Astrocyte of the hippocampus (primary cell): ENCODE data around the gene ANP32B.
"Not testable (repeated sequence)": the region's sequence is repeated elsewhere in the genome, so short reads cannot be mapped to it uniquely, and the experiment has no call there.

Experiments
- DNase-seq: peaks from one replicate; pipeline ENCODE4 v3.0.0; 2011; ENCODE audit warnings: low read depth, low spot score

Gene ANP32B

DNA sequence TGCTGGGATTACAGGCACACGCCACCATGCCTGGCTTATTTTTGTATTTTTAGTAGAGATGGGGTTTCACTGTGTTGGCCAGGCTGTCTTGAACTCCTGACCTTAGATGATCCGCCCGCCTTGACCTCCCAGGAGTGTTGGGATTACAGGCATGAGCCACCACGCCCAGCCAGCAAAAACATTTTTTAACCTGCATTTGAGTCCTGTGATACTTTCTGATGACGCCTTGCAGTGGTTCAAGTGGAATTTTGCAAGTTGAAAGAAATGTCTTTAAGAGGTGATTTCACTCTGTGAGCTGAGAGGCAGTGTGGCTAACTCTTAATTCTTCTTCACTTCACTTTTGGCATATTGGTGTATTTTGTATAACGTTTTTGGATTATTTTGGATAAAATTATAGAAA is 9.1 kb downstream of the ANP32B start:
- no peak for DNase-seq

DNA sequence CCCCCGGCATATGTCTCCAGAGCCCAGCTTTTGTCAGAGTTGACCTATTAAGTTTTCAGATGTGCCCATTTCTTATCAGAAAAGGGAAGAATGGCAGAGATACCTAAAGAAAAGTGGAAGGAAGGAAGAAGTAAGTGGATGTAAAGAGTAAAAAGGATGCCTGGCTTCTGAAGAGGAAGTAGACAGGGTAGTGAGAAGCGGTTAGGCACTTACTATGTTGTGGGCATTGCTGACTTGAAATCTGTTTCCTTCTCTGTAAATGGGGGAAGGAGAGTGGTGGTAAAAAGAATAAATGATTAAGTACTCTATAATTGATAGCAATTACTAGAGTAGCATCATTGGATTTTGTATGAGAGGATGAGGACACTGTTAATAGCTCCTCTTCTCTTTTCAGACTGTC is 9.9 kb downstream of the ANP32B start:
- DNase-seq: no peak

DNA sequence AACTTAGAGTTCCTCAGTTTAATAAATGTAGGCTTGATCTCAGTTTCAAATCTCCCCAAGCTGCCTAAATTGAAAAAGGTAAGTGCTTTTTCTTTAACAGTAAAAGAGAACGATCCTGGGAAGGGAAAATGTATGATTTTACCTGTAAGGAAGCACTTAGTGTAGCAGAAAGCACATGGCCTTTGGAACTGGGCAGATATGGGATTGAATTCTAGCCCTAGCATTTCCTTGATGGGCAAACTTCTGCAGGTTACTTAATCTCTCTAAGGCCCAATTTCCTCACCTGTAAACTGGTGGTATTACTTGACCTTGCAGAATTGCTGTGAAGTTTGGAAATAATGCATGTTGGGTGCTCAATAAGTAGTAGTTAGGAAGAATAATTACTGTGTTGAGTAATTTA is 11.6 kb downstream of the ANP32B start:
- DNase-seq: no peak

DNA sequence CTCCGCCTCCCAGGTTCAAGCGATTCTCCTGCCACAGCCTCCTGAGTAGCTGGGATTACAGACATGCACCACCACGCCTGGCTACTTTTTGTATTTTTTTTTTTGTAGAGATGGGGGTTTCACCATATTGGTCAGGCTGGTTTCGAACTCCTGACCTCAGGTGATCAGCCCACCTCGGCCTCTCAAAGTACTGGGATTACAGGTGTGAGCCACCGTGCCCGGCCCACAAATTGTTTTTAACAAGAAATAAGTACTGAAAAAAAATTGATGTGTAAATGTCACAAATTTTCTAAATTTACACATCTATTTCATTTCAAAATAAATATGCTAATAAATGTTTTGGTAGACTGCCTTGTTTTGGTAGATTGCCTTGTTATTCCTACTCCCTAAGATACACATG is 13.5 kb downstream of the ANP32B start:
- DNase-seq: not testable (repeated sequence)

DNA sequence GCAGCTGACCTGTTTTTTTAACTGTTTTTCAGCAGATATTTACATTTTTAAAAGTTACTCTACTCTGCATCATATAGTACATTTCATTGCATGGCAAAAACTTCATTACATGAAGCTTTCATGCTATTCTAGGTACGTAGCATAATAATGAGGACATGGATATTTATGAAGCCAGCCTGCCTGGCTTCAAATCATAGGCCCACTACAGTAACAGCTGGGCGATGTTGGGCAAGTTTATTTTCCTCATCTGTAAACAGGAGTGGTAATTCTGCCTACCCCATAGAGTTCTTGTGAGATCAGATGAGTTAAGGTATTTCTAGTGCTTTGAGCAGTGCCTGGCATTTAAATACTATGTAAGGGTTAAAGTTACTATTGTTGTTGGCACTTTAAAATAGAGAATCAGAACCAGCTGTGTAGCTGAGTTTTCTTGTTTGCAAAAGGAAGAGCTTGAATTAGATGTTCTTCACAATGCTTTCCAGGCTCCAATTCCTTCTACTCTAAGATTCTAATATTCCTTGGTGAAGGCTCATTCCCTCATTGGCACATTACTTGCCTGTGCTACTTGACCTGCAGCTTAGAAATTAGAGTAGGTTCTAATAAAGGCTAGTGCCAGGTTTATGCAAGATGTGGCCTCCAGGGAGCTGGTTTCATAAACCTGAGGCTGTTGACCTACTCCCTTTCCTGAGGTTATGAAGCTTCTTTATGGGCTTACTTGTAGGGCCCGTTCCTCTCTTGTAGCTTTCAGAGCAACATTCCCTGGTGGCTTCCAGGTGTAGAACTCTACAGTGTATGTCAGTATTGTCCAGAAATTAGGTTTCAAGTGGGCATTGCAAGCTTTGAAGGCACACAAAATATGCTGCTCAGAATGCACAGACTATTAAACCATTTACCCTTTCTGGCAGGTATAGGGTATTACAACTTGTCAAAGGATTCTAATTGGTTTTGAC is 14.5 kb downstream of the ANP32B start:
- no peak for DNase-seq

DNA sequence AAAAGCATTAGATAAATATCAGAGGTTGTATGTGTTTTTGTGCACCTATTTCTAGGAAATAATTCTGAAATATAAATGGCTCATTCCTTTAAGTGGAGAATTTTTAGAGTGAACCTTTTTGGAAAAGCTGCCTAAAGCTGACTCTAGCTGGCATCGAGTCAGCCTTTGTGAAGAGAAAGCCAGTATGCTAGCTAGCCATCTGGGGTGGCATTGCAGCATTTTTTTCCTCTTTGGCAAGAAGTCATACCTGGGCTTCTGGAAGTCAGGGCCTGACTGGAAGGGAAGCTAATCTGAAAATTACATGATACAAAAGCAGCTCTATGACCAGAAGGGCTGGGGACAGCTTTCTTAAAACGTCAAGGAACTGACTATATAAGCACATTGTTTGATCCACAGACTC is 19.7 kb downstream of the ANP32B start:
- DNase-seq: peak; percentile 28

DNA sequence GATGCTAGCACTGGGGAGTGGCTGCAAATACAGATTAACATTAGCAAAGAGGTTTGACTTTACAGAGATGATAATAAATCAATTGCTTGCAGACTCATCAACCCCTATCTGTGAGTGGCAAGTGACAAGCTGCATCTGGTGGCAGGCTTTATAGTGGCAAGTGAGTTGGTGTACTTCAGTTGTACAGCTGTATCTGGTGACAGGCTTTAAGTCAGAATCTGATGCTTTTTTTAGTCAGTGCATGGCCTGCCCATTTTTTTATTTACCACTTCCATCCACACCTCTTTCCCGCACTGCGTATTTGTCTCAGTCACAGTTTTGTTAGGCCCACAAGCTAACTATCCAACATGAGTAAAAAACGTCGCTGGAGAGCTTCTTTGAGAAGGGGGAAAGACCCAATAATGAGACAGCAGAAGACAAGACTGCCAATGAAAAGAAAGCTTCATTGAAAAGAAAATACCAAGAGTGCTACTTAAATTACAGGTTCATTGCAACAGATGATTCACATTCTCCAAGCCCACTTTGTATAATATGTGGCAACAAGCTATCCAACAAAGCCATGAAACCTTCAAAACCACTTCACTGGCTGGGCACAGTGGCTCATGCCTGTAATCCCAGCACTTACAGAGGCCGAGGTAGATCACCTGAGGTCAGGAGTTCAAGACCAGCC is 23.1 kb downstream of the ANP32B start:
- peak; percentile 38 for DNase-seq

DNA sequence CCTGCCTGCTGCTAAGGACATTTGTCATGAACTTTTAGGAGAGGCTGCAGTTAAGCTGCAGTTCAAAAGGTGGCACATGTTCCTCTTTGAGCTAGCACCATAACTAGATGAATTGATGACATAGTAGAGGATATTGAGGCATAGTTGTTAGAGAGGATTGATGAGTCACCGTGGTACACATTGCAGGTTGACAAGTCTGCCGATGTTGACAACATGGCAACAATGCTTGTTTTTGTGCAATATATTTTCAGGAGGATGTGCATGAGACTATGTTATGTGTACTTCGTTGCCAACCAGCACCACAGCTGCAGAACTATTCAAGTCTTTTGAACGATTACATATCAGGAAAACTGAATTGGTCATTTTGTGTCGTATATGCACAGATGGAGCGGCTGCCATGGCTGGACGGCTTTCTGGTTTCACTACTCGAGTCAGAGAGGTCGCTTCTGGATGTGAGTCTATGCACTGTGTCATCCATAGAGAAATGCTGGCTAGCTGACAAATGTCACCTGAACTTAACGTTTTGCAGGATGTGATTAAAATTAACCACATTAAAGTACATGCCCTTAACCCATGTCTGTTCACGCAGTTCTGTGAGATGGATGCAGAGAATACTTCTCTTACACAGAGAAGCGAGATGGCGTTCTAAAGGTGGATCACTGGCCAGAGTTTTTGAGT is 24.2 kb downstream of the ANP32B start:
- no peak for DNase-seq

DNA sequence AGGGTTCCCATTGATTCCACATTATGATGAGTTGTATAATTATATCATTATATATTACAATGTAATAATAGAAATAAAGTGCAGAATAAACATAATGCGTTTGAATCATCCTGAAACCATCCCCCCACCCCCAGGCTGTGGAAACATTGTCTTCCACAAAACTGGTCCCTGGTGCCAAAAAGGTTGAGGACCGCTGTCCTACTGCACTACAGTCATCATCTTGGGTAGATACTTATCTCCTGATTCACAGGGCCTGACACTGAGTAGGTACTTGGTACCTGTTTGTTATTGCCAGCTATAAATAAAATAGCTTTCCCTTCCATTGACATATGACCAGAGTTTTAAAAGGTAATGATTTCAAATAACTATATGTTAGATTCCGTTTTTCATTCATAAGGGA is 25.6 kb downstream of the ANP32B start:
- DNase-seq: no peak

DNA sequence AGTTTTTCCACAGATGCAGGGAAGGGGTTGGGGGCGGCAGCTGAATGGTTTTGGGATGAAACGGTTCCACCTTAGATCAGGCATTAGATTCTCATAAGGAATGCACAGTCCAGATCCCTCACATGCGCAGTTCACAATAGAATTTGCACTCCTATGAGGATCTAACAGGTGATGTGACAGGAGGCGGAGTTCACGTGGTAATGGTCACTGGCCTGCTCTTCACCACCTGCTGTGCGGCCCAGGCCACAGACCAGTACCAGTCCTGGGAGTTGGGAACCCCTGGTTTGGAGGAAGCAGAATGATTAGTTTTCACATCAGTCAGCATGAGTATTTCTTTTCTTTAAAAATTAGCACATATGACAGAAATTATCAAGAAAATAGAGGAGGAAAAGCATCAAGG is 26.3 kb downstream of the ANP32B start:
- no peak for DNase-seq

DNA sequence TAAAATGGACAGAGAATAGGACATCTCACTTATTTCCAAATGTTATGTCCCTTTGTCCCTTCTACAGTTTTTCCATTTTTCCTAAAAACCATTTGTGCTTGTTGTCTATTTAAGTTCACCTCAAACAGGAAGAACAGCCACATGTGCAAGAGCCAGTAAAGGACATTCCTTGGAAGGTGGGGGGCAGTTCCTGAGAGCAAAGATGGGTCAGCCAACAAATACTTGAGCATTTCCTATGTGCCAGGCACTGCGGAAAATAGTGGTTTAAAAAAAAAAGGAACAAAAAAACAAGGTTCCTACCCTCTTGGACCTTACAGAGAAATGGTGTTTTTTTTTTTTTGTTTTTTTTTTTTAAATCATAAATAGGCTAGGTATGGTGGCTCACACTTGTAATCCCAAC is 26.8 kb downstream of the ANP32B start:
- peak; percentile 58 for DNase-seq

DNA sequence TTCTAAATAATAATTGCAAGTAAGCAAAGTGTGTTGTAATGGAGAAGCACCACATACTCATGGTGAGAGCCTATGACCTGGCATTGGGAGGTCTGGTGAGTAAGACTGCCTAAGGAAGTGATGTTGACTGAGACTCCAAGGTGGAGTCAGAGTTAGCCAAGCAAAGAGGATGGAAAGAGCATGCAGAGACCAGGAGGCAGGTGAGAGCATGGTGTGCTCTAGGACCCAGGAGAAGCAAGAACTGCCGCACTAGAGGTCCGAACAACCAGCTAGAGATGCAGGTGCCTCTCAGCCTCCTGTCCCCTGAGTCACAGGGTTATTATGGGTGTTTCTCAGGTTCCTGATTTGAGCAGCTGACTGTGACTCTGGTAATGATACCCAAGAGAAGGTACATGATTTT is 27.3 kb downstream of the ANP32B start:
- DNase-seq: no peak

DNA sequence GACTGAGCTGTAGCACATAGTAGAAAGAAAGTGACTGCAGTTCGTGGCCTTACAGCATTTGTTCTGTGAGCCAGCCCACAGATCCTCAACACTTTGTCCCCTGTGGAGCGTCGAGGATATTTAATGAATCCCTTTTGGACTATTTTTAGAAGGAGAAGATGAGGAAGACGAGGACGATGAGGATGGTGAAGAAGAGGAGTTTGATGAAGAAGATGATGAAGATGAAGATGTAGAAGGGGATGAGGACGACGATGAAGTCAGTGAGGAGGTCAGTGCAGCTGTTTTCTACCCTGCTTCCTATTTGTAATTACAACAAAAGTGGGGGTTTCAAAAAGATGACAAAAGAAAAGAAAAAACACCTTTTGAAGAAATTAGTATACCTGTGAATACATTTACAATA is 28.0 kb downstream of the ANP32B start:
- no peak for DNase-seq

DNA sequence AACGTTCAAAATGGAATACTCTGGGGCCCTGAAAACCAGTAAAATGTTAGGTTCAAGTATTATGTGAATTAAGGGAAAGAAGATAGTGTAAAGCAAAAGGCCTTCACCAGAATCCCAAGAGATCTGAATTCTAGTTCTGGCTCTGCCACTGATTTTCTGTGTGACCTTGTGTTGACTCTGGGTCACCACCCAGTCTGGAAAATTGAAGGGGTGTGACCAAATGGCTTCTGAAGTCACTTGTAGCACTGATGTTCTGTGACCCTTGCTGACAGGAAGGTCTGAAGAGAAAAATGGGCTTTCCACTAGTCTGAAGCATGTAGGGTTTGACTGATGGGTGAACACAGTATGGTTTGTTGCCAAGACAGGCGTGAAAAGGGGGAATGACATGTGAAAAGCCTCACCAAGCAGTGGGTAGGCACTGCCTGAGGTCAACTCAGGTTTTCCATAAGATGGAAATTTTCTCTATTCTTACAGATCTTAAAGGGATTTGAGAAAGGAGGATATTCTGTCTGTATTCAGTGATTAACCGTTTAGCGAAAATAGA is 33.1 kb downstream of the ANP32B start:
- no peak for DNase-seq

DNA sequence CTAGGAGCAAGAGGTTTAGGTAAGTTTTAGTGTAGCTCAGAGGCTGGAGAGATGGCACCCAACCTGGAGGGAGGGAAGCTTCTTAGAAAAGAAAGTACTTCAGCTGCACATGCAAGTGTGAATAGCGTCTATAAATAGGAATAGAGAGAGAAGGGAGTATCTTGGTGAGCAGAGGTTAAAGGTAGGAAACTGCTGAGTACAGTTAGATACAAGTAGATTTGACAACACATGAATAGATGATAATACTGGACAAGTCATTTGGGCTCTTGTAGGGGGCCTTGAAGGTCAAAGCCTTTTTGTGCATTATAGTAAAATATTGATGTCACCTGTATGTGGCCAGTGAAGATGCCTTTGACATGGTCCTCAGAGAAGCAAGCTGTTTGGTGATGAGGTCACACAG is 34.2 kb downstream of the ANP32B start:
- DNase-seq: no peak

DNA sequence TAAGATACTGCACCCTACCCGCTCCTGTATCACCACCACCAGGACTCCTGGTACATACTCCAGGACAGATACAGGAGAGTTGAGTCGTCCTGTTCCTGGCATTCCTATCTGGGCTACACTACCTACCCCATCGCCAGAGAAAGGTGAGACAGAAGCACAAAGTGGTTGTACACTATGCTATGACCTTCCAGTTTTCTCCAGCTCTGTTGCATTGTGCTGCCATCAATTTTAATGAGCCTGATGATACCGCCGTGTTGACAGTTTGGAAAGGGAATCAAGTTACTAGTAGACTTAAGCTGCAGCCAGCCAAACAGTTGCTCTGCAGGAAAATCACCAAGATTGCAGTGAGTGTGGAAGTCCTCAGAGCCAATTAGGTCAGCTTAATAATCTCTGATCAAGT is 35.2 kb downstream of the ANP32B start:
- no peak for DNase-seq

DNA sequence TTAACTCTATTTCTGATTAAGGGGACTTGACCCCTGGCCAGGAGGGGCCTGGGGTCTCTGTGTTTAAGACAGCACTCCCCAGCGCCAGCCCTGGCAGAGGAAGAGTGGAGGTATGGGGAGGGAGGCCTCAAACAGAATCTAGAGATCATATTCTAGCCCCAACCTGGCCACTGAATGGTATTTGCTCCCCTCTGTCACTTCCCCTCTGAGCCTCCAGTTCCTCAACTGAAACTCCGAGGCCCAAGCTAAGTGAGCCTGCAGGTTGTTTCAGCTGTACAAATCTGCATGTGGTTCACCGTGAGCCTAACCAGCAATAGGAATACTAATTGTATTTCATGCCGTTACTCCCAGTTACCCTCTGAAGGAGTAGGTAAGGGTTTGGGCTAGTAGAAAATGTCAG is 36.0 kb downstream of the ANP32B start:
- DNase-seq: no peak

DNA sequence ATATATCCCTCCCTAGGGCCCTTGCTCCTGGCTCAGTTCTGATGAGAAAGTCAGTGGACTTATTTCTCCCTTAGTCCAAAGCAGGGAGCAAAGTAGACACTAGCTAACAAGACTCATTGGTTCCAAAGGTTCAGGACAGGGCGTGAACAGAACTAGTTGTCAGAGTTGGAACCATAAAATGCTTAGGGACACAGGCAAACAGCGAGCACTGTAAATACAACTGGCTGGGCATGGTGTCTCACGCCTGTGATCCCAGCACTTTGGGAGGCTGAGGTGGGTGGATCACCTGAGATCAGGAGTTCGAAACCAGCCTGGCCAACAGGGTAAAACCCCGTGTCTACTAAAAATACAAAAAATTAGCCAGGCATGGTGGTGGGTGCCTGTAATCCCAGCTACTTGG is 36.7 kb downstream of the ANP32B start:
- DNase-seq: not testable (repeated sequence)

DNA sequence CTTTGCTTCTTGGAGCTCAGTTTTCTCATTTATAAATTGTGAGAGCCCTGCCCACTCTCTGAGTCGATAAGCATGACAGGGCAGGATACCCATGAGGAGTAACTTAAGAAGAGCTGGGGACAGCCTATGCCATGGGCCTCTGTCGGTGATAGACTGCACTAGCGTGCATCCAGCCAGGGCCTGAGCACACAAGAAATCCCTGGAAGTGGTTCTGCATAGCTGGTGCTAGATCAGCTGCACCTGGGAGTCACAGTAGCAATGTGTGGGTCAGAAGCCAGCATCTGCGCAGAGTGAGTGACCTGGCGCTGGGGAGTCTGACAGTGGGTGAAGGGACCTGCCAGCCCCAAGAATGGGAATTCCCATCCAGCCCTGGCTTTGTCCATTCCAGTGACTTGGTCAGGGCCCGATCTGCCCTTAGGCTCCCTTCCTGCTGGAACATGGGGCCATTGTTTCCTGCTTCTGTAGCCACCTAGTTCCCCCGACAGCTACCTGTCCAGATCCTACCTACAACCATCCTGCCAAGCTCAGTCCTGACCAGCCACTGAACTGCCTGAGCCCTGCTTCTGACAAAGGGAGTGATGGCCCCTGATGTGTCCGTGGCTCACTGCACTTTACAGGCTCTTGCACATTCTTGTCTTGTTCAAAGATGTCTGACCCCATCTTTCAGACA is 37.5 kb downstream of the ANP32B start:
- DNase-seq: no peak

DNA sequence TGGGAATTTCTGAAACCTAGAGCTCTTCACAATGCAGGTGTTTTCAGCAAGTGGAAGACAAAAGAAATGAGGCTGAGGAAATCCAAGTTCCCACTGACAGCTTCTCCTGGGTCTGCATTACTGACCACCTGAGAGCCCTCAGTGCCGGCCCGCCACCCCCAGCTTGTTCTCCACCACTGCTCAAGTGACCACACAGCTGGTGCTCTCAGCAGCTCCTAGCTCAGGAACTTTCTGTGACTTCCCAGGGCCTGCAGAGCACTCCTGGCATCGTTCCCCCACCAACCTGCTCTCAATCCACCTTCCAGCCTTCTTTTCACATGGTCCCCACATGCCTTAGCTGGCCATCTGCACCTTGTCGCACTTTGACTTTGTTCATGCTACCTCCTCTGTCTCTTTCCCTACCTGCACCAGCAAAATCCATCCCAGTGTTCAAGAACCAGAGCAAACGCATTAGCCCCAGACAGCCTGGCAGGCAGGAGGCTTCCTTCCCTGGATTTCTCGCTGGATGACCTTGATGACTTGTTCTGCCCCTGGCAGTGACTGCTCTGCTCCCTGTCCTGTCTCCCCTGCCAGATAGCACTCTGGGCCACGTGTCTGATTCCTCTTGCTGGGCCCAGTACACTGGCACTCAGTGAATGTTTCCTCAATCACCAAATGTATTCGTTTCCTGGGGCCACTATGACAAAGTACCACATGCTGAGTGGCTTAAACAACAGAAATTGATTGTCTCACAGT is 38.3 kb downstream of the ANP32B start:
- DNase-seq: no peak

DNA sequence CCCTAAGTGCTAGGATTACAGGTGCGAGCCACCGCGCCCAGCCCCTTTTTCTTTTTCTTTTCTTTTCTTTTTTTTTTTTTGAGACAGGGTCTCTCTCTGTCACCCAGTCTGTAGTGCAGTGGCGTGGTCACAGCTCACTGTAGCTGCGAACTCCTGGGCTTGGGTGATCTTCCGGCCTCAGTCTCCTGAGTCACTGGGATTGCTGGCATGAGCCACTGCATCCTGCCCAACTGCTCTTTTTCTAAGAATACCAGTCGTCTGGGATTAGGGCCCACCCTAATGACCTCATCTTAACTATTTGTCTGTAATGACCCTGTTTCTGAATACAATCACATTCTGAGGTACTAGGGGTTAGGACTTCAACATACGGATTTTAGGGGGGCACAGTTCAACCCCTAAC is 39.3 kb downstream of the ANP32B start:
- peak; percentile 55 for DNase-seq
